ENCODE results near the gene CCNY.
"Not testable (repeated sequence)": the region's sequence is repeated elsewhere in the genome, so short reads cannot be mapped to it uniquely, and the experiment has no call there.

CCNY gene

DNA sequence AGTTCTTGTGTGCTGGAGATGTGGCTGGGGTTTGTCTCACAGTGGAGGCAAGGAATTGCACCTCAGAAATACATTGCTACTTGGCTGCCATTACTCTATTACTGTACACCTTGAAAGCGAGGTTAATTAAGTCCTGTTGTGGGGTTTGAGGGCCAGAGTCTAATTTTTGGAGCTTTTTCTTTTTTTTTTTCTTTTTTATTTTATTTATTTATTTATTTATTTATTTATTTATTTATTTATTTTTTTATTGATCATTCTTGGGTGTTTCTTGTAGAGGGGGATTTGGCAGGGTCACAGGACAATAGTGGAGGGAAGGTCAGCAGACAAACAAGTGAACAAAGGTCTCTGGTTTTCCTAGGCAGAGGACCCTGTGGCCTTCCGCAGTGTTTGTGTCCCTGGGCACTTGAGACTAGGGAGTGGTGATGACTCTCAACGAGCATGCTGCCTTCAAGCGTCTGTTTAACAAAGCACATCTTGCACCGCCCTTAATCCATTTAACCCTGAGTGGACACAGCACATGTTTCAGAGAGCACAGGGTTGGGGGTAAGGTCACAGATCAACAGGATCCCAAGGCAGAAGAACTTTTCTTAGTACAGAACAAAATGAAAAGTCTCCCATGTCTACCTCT, 69.8 kb downstream of the CCNY start:
- peaks cover 30 to 42% of the 10 kb centered on the region in 2 donors for H3K4me1 Mint-ChIP-seq
- not testable (repeated sequence) for H3K4me3 Mint-ChIP-seq; H3K9me3 Mint-ChIP-seq; H3K27me3 Mint-ChIP-seq; ATAC-seq (replicated peaks); H3K36me3 Mint-ChIP-seq; H3K27ac Mint-ChIP-seq; DNase-seq

- DNase-seq; H3K4me3 Mint-ChIP-seq; ATAC-seq (replicated peaks); H3K27me3 Mint-ChIP-seq; H3K9me3 Mint-ChIP-seq; H3K36me3 Mint-ChIP-seq: not testable (repeated sequence)
- Mint-ChIP-seq H3K27ac (peak overlapping the region; percentile 6), H3K4me1 (peaks cover 30 to 44% of the 10 kb centered on the region in 2 donors)
Observed at GRCh38 chr10:35407696-35408095, 71.4 kb downstream of the CCNY start.

- ATAC-seq (replicated peaks) (peak; percentile 97 to 98), DNase-seq (peak; percentile 18)
- Mint-ChIP-seq H3K36me3 (peaks cover 0 to 2% of the 10 kb centered on the region in 2 donors), H3K27ac (peak overlapping the region; percentile 14), H3K9me3 (no peaks in the 10 kb centered on the region), H3K4me3 (no peak overlapping the region), H3K4me1 (peaks cover 32 to 46% of the 10 kb centered on the region in 2 donors), H3K27me3 (no peaks in the 10 kb centered on the region)
Observed at GRCh38 chr10:35409094-35409582, 72.8 kb downstream of the CCNY start.

DNA sequence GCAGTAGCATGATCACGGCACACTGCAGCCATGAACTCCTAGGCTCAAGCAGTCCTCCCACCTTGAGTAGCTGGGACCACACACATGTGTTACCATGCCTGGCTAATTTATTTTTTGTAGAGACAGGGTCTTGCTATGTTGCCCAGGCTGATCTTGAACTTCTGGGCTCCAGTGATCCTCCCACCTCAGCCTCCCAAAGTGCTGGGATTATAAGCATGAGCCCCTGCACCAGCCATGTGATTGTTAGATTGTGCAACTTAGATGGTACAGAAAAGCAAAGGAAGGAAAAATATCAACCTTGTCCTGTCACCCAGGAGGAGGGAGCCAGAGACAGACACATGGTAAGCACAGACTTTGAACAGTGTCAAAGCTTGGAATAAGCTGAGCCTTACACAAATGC, 73.5 kb downstream of the CCNY start:
- Mint-ChIP-seq H3K4me1 (peaks cover 39 to 53% of the 10 kb centered on the region in 2 donors), H3K27ac (no peak overlapping the region), H3K4me3 (no peak overlapping the region), H3K9me3 (no peaks in the 10 kb centered on the region), H3K27me3 (no peaks in the 10 kb centered on the region), H3K36me3 (peaks cover 0 to 2% of the 10 kb centered on the region in 2 donors)
- no peak for DNase-seq
- no peak for ATAC-seq (replicated peaks)

GRCh38 chr10:35412003-35412723, 75.9 kb downstream of the CCNY start:
- H3K4me3 Mint-ChIP-seq, result no peak overlapping the region
- no peaks in the 10 kb centered on the region for H3K9me3 Mint-ChIP-seq
- H3K36me3 Mint-ChIP-seq, result peaks cover 0 to 2% of the 10 kb centered on the region in 2 donors
- ATAC-seq (replicated peaks) (no peak), DNase-seq (no peak)
- peaks cover 53 to 73% of the 10 kb centered on the region in 2 donors for H3K4me1 Mint-ChIP-seq
- no peaks in the 10 kb centered on the region for H3K27me3 Mint-ChIP-seq
- H3K27ac Mint-ChIP-seq, result no peak overlapping the region

DNA sequence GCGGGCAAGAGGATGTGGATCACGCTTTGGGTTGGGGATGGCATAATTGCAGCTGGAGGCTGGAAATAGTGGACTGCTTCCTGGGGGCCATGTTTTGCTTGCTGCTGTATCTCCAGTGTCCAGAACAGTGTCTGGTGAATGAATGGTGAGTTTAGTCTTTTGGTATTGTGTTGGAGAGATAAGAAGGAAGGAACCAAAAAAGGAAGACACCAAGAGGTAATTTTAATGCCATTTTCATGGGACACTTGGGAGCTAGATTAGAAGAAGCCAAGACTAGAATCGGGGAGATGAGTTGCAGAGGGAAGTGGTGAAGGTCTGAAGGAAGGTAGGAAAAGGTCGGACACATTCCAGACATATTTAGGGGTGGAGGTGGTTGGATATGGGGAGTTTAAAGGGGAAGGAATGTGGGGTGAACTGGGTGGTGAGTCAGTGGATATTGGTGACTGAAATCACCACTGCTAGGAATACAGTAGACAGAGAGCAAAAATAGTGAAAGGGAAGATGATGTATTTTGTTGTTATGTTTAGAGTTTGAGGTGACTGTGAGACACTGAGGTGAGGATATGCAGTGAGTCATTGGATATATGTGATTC, 76.7 kb downstream of the CCNY start:
- H3K27me3 Mint-ChIP-seq, result no peaks in the 10 kb centered on the region
- H3K9me3 Mint-ChIP-seq, result no peaks in the 10 kb centered on the region
- peaks cover 48 to 73% of the 10 kb centered on the region in 2 donors for H3K4me1 Mint-ChIP-seq
- H3K27ac Mint-ChIP-seq, result no peak overlapping the region
- no peak overlapping the region for H3K4me3 Mint-ChIP-seq
- peak in 1 of 2 donors; percentile 22 for ATAC-seq (replicated peaks)
- no peak for DNase-seq
- H3K36me3 Mint-ChIP-seq, result peaks cover 0 to 2% of the 10 kb centered on the region in 2 donors

- ATAC-seq (replicated peaks) (no peak), DNase-seq (no peak)
- no peak overlapping the region for H3K4me3 Mint-ChIP-seq
- no peaks in the 10 kb centered on the region for H3K27me3 Mint-ChIP-seq
- H3K36me3 Mint-ChIP-seq, result peaks cover 3 to 5% of the 10 kb centered on the region in 2 donors
- H3K9me3 Mint-ChIP-seq, result peaks cover 0 to 1% of the 10 kb centered on the region in 2 donors
- H3K4me1 Mint-ChIP-seq, result peaks cover 47 to 73% of the 10 kb centered on the region in 2 donors
- peak overlapping the region; percentile 43 for H3K27ac Mint-ChIP-seq
Observed at GRCh38 chr10:35413985-35414861, 77.9 kb downstream of the CCNY start.

DNA sequence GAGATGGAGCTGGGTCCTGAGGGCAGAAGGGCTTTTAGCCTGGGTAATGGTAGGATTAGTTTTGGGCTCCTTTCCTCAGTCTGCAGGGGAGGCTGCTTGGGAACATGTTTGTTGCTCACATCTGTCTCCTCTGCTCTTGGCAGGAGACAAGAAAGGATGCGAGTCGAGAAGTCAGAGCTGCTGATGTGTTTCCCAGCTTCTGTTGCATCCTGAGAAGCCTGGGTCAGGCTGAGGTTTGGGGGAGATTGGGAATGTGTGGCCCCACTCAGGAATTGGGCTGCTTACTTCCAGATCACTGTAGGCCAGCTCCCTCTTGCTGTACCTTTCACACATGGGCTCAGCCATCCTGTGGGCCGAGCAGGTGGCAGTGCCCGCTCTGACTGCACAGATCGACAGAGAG, 79.2 kb downstream of the CCNY start:
- Mint-ChIP-seq H3K27ac (no peak overlapping the region), H3K27me3 (no peaks in the 10 kb centered on the region), H3K9me3 (peaks cover 0 to 1% of the 10 kb centered on the region in 2 donors), H3K36me3 (peaks cover 3 to 5% of the 10 kb centered on the region in 2 donors), H3K4me3 (no peak overlapping the region), H3K4me1 (peaks cover 45 to 68% of the 10 kb centered on the region in 2 donors)
- no peak for ATAC-seq (replicated peaks)
- DNase-seq, result no peak

- Mint-ChIP-seq H3K4me1 (peaks cover 47 to 69% of the 10 kb centered on the region in 2 donors), H3K27ac (peak overlapping the region; percentile 32)
- peak; percentile 44 to 50 for ATAC-seq (replicated peaks)
Observed at GRCh38 chr10:35416619-35417312, 80.5 kb downstream of the CCNY start.

GRCh38 chr10:35417313-35417625, 81.0 kb downstream of the CCNY start:
- Mint-ChIP-seq H3K27ac (no peak overlapping the region), H3K4me1 (peaks cover 47 to 69% of the 10 kb centered on the region in 2 donors), H3K9me3 (peaks cover 0 to 1% of the 10 kb centered on the region in 2 donors), H3K36me3 (peaks cover 3% of the 10 kb centered on the region in 2 donors), H3K4me3 (no peak overlapping the region), H3K27me3 (no peaks in the 10 kb centered on the region)
- ATAC-seq (replicated peaks) (no peak), DNase-seq (no peak)

More at GRCh38 chr10:35416619-35417312, 80.5 kb downstream of the CCNY start:
- no peak for DNase-seq
- Mint-ChIP-seq H3K4me3 (no peak overlapping the region), H3K36me3 (peaks cover 3% of the 10 kb centered on the region in 2 donors), H3K9me3 (peaks cover 0 to 1% of the 10 kb centered on the region in 2 donors), H3K27me3 (no peaks in the 10 kb centered on the region)

DNA sequence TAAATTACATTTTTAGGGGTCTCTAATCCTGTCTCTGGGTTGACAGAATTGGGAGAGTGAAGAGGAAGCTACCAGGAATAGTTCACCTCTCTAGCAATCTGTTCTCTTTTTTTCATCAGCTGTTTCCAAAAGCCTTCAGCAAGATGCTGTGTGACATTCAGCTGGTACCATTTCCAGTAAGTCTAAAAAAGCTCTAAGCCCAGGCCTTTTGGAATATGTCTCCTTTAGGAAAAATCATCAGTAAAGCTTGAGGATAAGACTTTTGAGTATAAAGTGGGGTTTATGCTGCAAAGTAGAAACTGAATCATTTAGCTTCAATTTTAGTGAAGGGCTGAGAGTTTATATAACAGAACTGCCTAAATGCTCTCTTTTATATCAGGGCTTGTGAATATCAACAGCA, 81.5 kb downstream of the CCNY start:
- Mint-ChIP-seq H3K9me3 (peaks cover 0 to 1% of the 10 kb centered on the region in 2 donors), H3K4me3 (no peak overlapping the region), H3K36me3 (peaks cover 3% of the 10 kb centered on the region in 2 donors), H3K27me3 (no peaks in the 10 kb centered on the region), H3K27ac (no peak overlapping the region), H3K4me1 (peaks cover 47 to 69% of the 10 kb centered on the region in 2 donors)
- DNase-seq (no peak), ATAC-seq (replicated peaks) (no peak)

DNA sequence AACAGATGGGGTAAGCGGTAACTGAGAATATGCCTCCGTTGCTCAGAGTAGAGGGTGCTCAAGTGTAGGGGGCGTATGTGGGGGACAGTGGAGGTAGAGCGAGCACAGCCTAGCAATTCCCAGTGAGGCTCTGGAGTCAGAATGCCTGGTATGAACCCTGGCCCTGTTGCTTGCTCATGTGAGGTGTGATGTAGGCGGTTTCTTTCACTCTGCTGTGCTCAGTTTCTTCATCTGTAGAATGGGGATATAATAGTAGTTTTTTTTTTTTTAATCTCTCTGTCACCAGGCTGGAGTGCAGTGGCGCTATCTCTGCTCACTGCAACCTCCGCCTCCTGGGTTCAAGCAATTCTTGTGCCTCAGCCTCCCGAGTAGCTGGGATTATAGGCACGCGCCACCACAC, 82.3 kb downstream of the CCNY start:
- H3K27ac Mint-ChIP-seq; H3K27me3 Mint-ChIP-seq; H3K36me3 Mint-ChIP-seq; ATAC-seq (replicated peaks); H3K4me3 Mint-ChIP-seq; H3K9me3 Mint-ChIP-seq; DNase-seq: not testable (repeated sequence)
- peaks cover 47 to 69% of the 10 kb centered on the region in 2 donors for H3K4me1 Mint-ChIP-seq

- Mint-ChIP-seq H3K4me3 (no peak overlapping the region), H3K4me1 (peaks cover 38 to 60% of the 10 kb centered on the region in 2 donors), H3K27me3 (no peaks in the 10 kb centered on the region), H3K27ac (no peak overlapping the region), H3K36me3 (peaks cover 3 to 4% of the 10 kb centered on the region in 2 donors), H3K9me3 (peaks cover 0 to 1% of the 10 kb centered on the region in 2 donors)
- DNase-seq (no peak), ATAC-seq (replicated peaks) (no peak)
Observed at GRCh38 chr10:35420044-35420443, 83.7 kb downstream of the CCNY start.

Measured in stimulated activated naive B cell treated with anti-CD40 and anti-IgM and Interleukin-4, amounts not matched to agents 10 μg/mL and 1 μg/mL and 100 μg/mL, for 72 hours (primary cell).